Endothelial cell of umbilical vein (primary cell): ENCODE results near the gene ZMIZ2. TPM values are rescaled to one million over a fixed set of nuclear protein-coding genes. Genes with fewer than 3 reads are reported as not detected.

ENCODE experiments used
- BruUV-seq: library from RNA; stranded (reverse); fragments of 400-500 nt; replicated peaks from 2 replicates; lab custom pipeline; 2021; lab: Mats Ljungman, UMichigan
- CTCF ChIA-PET: fragments of 300-600, 350-600 bp; sonication (Branson Sonifier 250); formaldehyde crosslinking; loops from one replicate; lab custom pipeline; 2021; ENCODE audit warnings: antibody characterized with exemption, inconsistent platforms; lab: Charles Lee
- POLR2A ChIA-PET: fragments of 300-600, 350-600 bp; sonication (Branson Sonifier 250); formaldehyde crosslinking; loops from one replicate; lab custom pipeline; 2021; ENCODE audit warnings: antibody characterized with exemption, inconsistent platforms; lab: Charles Lee
- DNase-seq: peaks from one replicate; pipeline ENCODE4 v3.0.0-alpha.2; 2011; ENCODE audit warnings: low read depth, low spot score
- FAIRE-seq: peaks from 2 replicates; lab custom pipeline; 2011; peaks lifted over from hg19 to GRCh38; lab: Jason Lieb, UNC
- H2AFZ ChIP-seq: 2 replicates; pipeline ENCODE4 v1.6.0; 2012; ENCODE audit warnings: low read depth, low read length, control low read depth, inconsistent platforms
- H3K27ac ChIP-seq: 2 replicates; pipeline ENCODE4 v1.5.1; 2011; ENCODE audit warnings: low read depth, mild to moderate bottlenecking, control low read depth, low read length, moderate library complexity; ENCODE audit not compliant: insufficient read depth
- H3K27me3 ChIP-seq, 2 experiments: 2 replicates each; pipeline versions ENCODE4 v1.6.0 to v1.6.1; 2011; ENCODE audit warnings: low read length in 2 of 2, mixed read lengths in 1 of 2; ENCODE audit not compliant: control insufficient read depth in 2 of 2, insufficient read depth in 2 of 2
- H3K36me3 ChIP-seq, 2 experiments: 2 replicates in 1 of 2; 3 replicates in 1 of 2; pipeline ENCODE4 v1.5.1; 2011; ENCODE audit warnings: low read length in 2 of 2, mild to moderate bottlenecking in 1 of 2, moderate library complexity in 1 of 2; ENCODE audit not compliant: control insufficient read depth in 2 of 2, insufficient read depth in 2 of 2; ENCODE audit errors: extremely low read depth in 1 of 2
- H3K4me1 ChIP-seq: 3 replicates; pipeline ENCODE4 v1.5.1; 2011; ENCODE audit warnings: mild to moderate bottlenecking, low read length; ENCODE audit not compliant: control insufficient read depth, insufficient read depth; ENCODE audit errors: extremely low read depth
- H3K4me2 ChIP-seq: 2 replicates; pipeline ENCODE4 v1.6.1; 2011; ENCODE audit warnings: low read length, control low read depth, mixed read lengths; ENCODE audit not compliant: insufficient read depth
- H3K4me3 ChIP-seq, 3 experiments: fragments of 200-600 bp in 1 of 3; sonication (generic), shearing (Covaris generic) in 1 of 3; replicated peaks in 1 of 3; 2 replicates each; pipeline ENCODE4 v1.5.1; 2011 to 2016; ENCODE audit warnings: control low read depth in 3 of 3, low read length in 3 of 3, mild to moderate bottlenecking in 2 of 3, inconsistent platforms in 1 of 3, low read depth in 1 of 3, moderate library complexity in 1 of 3; ENCODE audit not compliant: insufficient read depth in 1 of 3
- H3K79me2 ChIP-seq: 2 replicates; pipeline ENCODE4 v1.6.0; 2012; ENCODE audit warnings: low read length, inconsistent platforms; ENCODE audit not compliant: control insufficient read depth, insufficient read depth
- H3K9ac ChIP-seq: replicated peaks from 2 replicates; pipeline ENCODE3; 2011; ENCODE audit warnings: low read length, control low read depth; ENCODE audit not compliant: insufficient read depth; ENCODE audit errors: extremely low read depth
- H3K9me1 ChIP-seq: replicated peaks from 3 replicates; pipeline ENCODE4 v1.6.0; 2011; ENCODE audit warnings: mild to moderate bottlenecking, low read length; ENCODE audit not compliant: control insufficient read depth, insufficient read depth; ENCODE audit errors: extremely low read depth
- H3K9me3 ChIP-seq: replicated peaks from 2 replicates; pipeline ENCODE4 v1.5.1; 2012; ENCODE audit warnings: low read length, inconsistent platforms; ENCODE audit not compliant: control insufficient read depth, insufficient read depth
- H4K20me1 ChIP-seq: replicated peaks from 2 replicates; pipeline ENCODE3; 2011; ENCODE audit warnings: mild to moderate bottlenecking, low read length; ENCODE audit not compliant: control insufficient read depth, insufficient read depth; ENCODE audit errors: extremely low read depth
- EZH2 ChIP-seq: IDR thresholded peaks from 2 replicates; pipeline ENCODE4 v1.6.1; 2012; ENCODE audit warnings: borderline replicate concordance, low read depth, mild to moderate bottlenecking, moderate library complexity, low read length, inconsistent platforms; ENCODE audit not compliant: severe bottlenecking
- FOS ChIP-seq: IDR thresholded peaks from 2 replicates; pipeline ENCODE4 v1.6.1; 2011; ENCODE audit warnings: mild to moderate bottlenecking, low read length, moderate library complexity, borderline replicate concordance; ENCODE audit not compliant: insufficient read depth
- GATA2 ChIP-seq: IDR thresholded peaks from 2 replicates; pipeline ENCODE4 v1.7.0; 2011; ENCODE audit warnings: low read depth, mild to moderate bottlenecking, moderate library complexity, mixed read lengths, low read length; ENCODE audit not compliant: insufficient read length, insufficient read depth
- JUN ChIP-seq: IDR thresholded peaks from 2 replicates; pipeline ENCODE4 v1.6.1; 2011; ENCODE audit warnings: borderline replicate concordance, low read depth; ENCODE audit not compliant: insufficient read length, insufficient read depth
- MYC ChIP-seq: IDR thresholded peaks from one replicate; pipeline ENCODE4 v1.6.1; 2011; ENCODE audit warnings: mild to moderate bottlenecking, low read depth, low read length
- POLR2A ChIP-seq: IDR thresholded peaks from 2 replicates; pipeline ENCODE4 v1.6.1; 2012; ENCODE audit warnings: low read depth, mild to moderate bottlenecking, control low read depth, low read length
- POLR2AphosphoS5 ChIP-seq: IDR thresholded peaks from 2 replicates; pipeline ENCODE4 v1.6.1; 2012; ENCODE audit warnings: low read depth, mild to moderate bottlenecking, control low read depth, low read length, moderate library complexity; ENCODE audit not compliant: insufficient read depth
- dilution Hi-C: fragments of 300-500 bp; cut with MboI; formaldehyde crosslinking; loops from one replicate; pipeline ENCODE4 v1.15.0; 2019; ENCODE audit warnings: low sequenced_read_pairs; ENCODE audit not compliant: extremely low pct_ligation_motif_present
- intact Hi-C: fragments of 100-400 bp; cut with micrococcal nuclease; formaldehyde crosslinking; loops from one replicate; pipeline ENCODE4 v1.10.0; 2022
- polyA plus RNA-seq, 4 experiments: library from polyadenylated mRNA; depleted of rRNA in 3 of 4; stranded (reverse) in 3 of 4; unstranded in 1 of 4; fragments of >200 nt; gene quantifications; 2 replicates each; pipeline versions ENCODE4 v1.2.1 to v1.2.3, GENCODE V29; 2011 to 2012; ENCODE audit warnings: missing spikeins in 1 of 4
- total RNA-seq: library from RNA; stranded (reverse); gene quantifications from 2 replicates; pipeline ENCODE4 v1.2.3, GENCODE V29; 2021
- TF ChIP-seq, protein P1 (sequence below): IDR thresholded peaks from 2 replicates; pipeline ENCODE4 v1.6.1; 2011; ENCODE audit not compliant: insufficient read depth, insufficient read length
- TF ChIP-seq, protein P2 (sequence below), 2 donors: IDR thresholded peaks; 1 replicate in 1 of 2; 2 replicates in 1 of 2; pipeline ENCODE4 v1.5.1; 2011; ENCODE audit warnings: low read length in 2 of 2, mild to moderate bottlenecking in 2 of 2, moderate library complexity in 2 of 2, control low read depth in 1 of 2, inconsistent platforms in 1 of 2, low read depth in 1 of 2; ENCODE audit not compliant: insufficient read depth in 1 of 2; ENCODE audit errors: extremely low read depth in 1 of 2

The ZMIZ2 gene
- total and polyA plus RNA-seq, 2 donors (not counting 3 experiments of a cell fraction or from before 2014, with no cell fraction given) = 30.6 to 87.5 TPM

DNA sequence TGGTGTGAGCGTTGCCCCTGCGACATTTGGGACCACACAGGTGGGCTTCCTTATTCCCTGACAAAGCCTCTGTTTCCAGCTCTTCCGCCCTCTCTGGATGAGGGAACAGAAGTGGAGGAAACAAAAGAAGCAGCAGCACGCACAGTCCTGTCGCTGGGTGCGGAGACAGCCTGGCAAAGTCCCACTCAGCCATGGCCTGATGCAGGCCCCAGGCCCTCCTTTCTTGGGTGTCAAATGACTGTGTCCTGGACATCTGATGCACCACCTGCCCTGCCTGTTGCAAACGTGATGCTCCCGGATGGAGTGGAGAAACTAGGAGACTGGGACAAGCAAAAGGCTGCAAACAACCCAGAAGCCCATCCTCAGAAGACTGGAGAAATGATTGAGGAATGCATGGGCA, 20.7 kb downstream of the ZMIZ2 start:
- no peak for FAIRE-seq
- Histone ChIP-seq H3K9ac (no peak overlapping the region), H3K9me1 (no peaks in the 10 kb centered on the region), H2AFZ (no peak overlapping the region), H3K4me2 (no peak overlapping the region), H3K4me1 (no peaks in the 10 kb centered on the region), H3K36me3 (peaks cover 5 to 33% of the 10 kb centered on the region in 2 experiments), H3K27me3 (no peaks in the 10 kb centered on the region), H3K4me3 (no peak overlapping the region), H3K27ac (no peak overlapping the region), H3K9me3 (no peaks in the 10 kb centered on the region), H4K20me1 (no peaks in the 10 kb centered on the region), H3K79me2 (no peaks in the 10 kb centered on the region)
- BruUV-seq = no TSS peak
- dilution Hi-C loops (no loop called here), intact Hi-C loops (no loop called here)
- DNase-seq = no peak
- CTCF ChIA-PET = no interaction called here
- POLR2A ChIA-PET = no interaction called here
- TF ChIP-seq EZH2 (no peak), MYC (no peak), JUN (no peak), FOS (no peak), GATA2 (no peak), POLR2A (no peak), POLR2AphosphoS5 (no peak)
- TF ChIP-seq, protein P1, sequence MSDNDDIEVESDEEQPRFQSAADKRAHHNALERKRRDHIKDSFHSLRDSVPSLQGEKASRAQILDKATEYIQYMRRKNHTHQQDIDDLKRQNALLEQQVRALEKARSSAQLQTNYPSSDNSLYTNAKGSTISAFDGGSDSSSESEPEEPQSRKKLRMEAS = no peak
- TF ChIP-seq, protein P2, sequence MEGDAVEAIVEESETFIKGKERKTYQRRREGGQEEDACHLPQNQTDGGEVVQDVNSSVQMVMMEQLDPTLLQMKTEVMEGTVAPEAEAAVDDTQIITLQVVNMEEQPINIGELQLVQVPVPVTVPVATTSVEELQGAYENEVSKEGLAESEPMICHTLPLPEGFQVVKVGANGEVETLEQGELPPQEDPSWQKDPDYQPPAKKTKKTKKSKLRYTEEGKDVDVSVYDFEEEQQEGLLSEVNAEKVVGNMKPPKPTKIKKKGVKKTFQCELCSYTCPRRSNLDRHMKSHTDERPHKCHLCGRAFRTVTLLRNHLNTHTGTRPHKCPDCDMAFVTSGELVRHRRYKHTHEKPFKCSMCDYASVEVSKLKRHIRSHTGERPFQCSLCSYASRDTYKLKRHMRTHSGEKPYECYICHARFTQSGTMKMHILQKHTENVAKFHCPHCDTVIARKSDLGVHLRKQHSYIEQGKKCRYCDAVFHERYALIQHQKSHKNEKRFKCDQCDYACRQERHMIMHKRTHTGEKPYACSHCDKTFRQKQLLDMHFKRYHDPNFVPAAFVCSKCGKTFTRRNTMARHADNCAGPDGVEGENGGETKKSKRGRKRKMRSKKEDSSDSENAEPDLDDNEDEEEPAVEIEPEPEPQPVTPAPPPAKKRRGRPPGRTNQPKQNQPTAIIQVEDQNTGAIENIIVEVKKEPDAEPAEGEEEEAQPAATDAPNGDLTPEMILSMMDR (IDR thresholded peaks at IDR 0.05; ENCODE audit: extremely low read depth in 1 of 2, insufficient read depth in 1 of 2, low read depth in 1 of 2, low read length in 2 of 2) = no peak
